GM18858 (cell line): ENCODE results near the gene NFATC2.
"Not testable (repeated sequence)": the region's sequence is repeated elsewhere in the genome, so short reads cannot be mapped to it uniquely, and the experiment has no call there.

Experiments
- ATAC-seq: cut with Tn5 transposase; IDR thresholded peaks from one replicate; pipeline ENCODE4 v1.9.1; 2021; ENCODE audit not compliant: unreplicated experiment

NFATC2 gene

GRCh38 chr20:51541189-51542032 is 1.1 kb downstream of the NFATC2 start:
- peak; percentile 37 for ATAC-seq

DNA sequence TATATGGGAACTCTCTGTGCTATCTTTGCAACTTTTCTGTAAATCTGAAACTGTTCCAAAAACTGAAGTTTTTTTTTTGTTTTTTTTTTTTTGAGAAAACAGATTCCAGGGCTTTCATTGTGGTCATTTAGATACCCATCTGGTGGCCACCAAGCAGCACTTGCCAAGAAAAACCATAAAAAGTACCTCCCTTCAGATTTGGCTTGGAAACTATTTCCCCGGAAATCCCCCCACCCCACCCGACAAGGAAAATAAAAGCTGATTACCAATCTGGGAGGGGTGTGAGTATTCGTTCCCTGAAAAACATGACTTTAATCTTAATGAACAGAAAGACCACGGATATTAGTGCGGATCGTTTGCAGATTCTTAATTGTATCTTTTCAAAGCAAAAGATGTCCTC is 1.9 kb downstream of the NFATC2 start:
- no peak for ATAC-seq

GRCh38 chr20:51540074-51540473 is 2.4 kb downstream of the NFATC2 start:
- not testable (repeated sequence) for ATAC-seq

DNA sequence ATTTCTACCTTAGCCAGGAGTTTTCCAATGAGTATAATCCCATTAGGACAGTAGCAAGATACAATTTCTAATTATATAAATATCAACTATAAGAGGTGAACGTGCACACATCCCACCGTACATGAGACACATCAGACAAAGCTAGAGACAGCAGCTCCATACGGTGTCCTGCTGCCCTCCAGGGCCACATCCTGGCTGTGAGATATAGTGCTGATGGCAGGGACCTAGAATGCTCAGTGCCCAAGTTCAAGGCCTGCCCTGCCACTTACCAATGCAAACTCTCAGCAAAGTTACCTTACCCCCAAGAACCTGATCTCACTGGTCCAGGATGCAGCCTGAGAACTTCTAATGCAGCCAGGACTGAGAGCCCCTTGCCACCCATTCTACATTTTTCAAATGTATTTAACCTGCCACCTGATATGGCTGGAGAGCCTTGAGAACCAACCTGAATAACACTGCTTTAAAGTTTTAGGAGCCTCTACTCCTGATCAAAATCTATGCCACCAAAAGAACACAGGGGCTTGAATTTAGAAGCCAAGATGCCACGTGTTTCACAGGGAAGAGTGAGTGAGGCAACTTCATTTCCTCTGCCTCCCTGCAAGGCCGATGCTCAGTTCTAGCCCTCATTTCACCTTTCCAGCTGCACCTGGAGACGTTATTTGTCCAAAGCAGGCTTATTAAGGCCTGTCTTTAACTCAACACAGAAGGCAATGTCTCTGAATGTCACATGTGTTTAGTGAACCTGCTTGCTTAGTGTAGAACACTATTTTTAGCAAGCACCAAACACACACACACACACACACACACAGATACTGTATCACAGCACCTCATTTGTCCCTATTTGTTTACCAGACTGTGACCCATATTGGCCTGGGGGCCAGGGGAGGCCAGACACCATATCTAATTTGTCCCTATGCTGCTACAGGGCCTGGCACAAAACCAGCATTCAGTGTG is 6.1 kb downstream of the NFATC2 start:
- ATAC-seq, result no peak

GRCh38 chr20:51535674-51536073 is 6.8 kb downstream of the NFATC2 start:
- ATAC-seq, result no peak

GRCh38 chr20:51535075-51535386 is 7.5 kb downstream of the NFATC2 start:
- no peak for ATAC-seq

- no peak for ATAC-seq
Observed at GRCh38 chr20:51533291-51534172, 9.0 kb downstream of the NFATC2 start.

GRCh38 chr20:51532577-51533191 is 9.8 kb downstream of the NFATC2 start:
- ATAC-seq, result no peak

DNA sequence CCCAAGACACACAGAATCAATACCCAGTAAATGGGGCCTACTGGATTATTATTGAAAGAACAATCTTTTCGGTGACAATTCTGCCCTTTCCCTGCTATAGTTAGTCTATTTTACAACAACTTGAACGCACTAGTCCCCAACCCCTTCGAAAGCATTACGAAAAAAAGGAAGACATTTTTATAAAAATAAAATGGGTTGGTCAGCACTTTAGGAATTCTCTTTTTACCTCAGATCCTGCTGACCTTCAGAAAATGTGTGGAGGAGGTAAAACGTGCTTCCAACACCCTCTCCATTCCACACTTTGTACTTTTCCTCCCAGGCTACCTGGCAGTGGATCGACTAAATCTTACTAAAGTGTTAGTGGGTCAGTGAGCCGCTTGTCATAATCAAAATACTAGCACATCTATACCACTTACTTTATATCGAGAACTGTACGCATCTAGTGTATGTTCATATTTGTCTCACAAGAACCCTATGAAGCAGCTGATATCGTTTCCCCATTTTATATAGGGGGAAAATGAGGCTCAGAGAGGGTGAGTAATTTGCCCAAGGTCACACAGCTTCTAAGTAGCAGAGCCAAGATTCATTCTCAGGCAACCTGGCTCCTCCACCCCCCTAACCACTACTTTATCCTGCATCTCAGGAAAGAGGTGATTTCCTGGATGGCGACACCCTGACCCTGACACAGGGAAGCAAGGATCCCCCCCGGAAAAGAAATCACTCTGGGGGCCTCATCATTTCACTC is 10.6 kb downstream of the NFATC2 start:
- no peak for ATAC-seq

DNA sequence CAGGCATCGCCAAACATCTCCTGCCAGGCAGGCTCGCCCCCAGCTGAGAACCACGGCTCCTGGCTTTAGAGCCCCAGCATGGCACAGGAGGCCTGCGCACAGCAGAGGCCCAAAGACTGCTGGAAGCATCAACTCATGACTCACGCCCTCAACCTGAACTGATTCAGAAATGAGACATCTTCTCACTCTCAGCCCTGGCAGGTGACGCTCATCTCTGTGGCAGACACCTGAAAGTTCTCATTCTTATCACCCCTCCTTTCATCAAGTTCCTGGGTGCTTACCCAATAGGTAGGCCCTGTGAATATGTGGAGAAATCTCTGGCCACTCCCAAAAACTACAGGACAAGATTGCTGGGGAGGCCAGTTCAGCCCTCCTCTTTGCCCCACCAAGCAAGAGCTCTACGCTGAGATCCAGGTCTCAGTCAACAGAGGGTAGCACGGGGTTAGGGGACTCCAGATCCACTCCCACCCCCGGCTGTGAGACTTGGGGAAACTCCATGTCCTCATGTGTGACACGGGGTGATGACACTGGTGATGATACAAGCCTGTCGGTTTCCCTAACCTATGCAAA is 11.3 kb downstream of the NFATC2 start:
- ATAC-seq, result peak; percentile 67

DNA sequence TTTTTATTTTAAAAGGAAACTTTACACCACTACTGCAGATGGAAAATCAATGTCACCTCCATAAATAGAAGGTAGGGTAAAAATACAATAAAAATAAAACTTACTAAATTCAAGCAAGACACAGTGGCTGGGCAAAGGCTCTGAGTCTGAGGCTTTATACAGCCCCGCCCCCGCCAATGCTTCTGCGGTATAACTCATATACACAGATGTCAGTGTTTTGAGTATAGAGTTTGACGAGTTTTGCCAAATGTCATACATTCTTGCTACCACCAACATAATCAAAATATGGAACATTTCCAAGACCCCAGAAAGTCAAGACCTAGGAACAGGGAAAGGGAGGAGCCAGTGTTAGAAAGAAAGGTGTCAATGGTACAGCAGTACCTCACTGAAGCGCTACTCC is 12.8 kb downstream of the NFATC2 start:
- ATAC-seq, result no peak

DNA sequence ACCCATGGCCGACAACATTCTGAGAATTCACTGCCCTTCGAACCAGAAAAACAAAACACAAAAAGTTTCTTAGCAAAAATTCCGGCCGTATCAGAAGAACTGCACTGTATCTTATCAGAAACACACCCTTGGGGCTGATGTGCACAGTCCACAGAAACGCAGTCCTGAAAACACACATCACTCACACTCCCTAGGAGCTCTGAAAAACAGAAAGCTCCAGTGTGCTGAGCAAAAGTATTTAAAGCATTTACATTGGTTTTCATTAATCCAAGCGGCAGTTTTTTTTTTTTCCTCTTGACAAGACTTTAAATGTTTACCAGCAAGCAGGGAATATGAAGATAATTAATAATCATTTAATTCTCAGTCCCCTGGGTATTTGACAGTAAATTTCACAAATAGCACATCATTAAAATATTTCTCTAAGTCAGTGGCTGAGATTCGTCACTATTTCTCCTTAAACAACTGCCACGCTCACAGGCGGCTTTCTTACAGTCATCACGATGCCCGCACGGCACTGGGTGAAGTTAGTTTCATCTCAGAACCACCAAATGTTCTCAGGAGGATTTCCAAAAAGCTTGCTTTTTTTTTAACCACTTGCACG is 13.3 kb downstream of the NFATC2 start:
- ATAC-seq, result no peak

DNA sequence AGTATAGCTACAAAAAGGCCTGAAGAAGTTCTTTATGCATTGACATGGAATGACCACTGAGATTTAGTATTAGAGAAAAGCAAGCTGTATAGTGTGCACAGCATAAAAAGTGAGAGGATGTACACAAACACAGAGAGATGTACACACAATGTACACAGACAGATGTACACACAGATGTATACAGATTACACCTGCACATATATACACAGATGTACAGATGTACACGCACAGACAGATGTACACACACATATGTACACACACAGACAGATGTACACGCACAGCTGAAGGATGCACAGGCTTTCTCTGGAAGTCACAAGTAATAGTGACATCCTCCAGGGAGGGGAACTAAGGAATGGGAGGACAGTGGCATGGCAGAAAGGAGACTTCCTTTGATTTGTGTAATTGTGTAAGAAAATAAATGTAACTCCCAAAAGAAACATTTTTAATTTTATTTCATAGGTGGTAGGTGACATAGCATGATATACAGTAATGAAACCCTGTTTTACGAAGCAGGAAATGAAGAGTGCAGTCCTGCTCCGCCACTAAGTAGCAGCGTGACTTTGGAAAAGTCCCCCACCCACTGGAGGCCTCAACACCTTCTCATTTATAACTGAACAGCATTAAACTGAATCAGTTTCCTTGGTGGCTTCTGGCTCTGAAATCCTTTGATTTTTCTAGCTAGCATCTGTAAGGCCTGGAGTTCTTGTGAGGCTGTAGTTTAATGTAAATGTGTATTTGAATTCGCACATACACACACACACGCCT is 14.1 kb downstream of the NFATC2 start:
- ATAC-seq, result no peak

GRCh38 chr20:51526754-51527153 is 15.8 kb downstream of the NFATC2 start:
- no peak for ATAC-seq

- no peak for ATAC-seq
Observed at GRCh38 chr20:51526106-51526470, 16.4 kb downstream of the NFATC2 start.

GRCh38 chr20:51525241-51526105 is 17.0 kb downstream of the NFATC2 start:
- no peak for ATAC-seq

- ATAC-seq, result no peak
Observed at GRCh38 chr20:51523276-51524013, 19.1 kb downstream of the NFATC2 start.
